Endothelial cell of umbilical vein (primary cell): Measurements from ENCODE around the gene MAPKAPK2. TPM values are rescaled to one million over a fixed set of nuclear protein-coding genes. Genes with fewer than 3 reads are reported as not detected.

ENCODE experiments used
- BruUV-seq: library from RNA; stranded (reverse); fragments of 400-500 nt; replicated peaks from 2 replicates; lab custom pipeline; 2021; lab: Mats Ljungman, UMichigan
- CTCF ChIA-PET: fragments of 300-600, 350-600 bp; sonication (Branson Sonifier 250); formaldehyde crosslinking; loops from one replicate; lab custom pipeline; 2021; ENCODE audit warnings: antibody characterized with exemption, inconsistent platforms; lab: Charles Lee
- POLR2A ChIA-PET: fragments of 300-600, 350-600 bp; sonication (Branson Sonifier 250); formaldehyde crosslinking; loops from one replicate; lab custom pipeline; 2021; ENCODE audit warnings: antibody characterized with exemption, inconsistent platforms; lab: Charles Lee
- DNase-seq: peaks from one replicate; pipeline ENCODE4 v3.0.0-alpha.2; 2011; ENCODE audit warnings: low read depth, low spot score
- FAIRE-seq: peaks from 2 replicates; lab custom pipeline; 2011; peaks lifted over from hg19 to GRCh38; lab: Jason Lieb, UNC
- H2AFZ ChIP-seq: 2 replicates; pipeline ENCODE4 v1.6.0; 2012; ENCODE audit warnings: low read depth, low read length, control low read depth, inconsistent platforms
- H3K27ac ChIP-seq: 2 replicates; pipeline ENCODE4 v1.5.1; 2011; ENCODE audit warnings: low read depth, mild to moderate bottlenecking, control low read depth, low read length, moderate library complexity; ENCODE audit not compliant: insufficient read depth
- H3K27me3 ChIP-seq, 2 experiments: 2 replicates each; pipeline versions ENCODE4 v1.6.0 to v1.6.1; 2011; ENCODE audit warnings: low read length in 2 of 2, mixed read lengths in 1 of 2; ENCODE audit not compliant: control insufficient read depth in 2 of 2, insufficient read depth in 2 of 2
- H3K36me3 ChIP-seq, 2 experiments: 2 replicates in 1 of 2; 3 replicates in 1 of 2; pipeline ENCODE4 v1.5.1; 2011; ENCODE audit warnings: low read length in 2 of 2, mild to moderate bottlenecking in 1 of 2, moderate library complexity in 1 of 2; ENCODE audit not compliant: control insufficient read depth in 2 of 2, insufficient read depth in 2 of 2; ENCODE audit errors: extremely low read depth in 1 of 2
- H3K4me1 ChIP-seq: 3 replicates; pipeline ENCODE4 v1.5.1; 2011; ENCODE audit warnings: mild to moderate bottlenecking, low read length; ENCODE audit not compliant: control insufficient read depth, insufficient read depth; ENCODE audit errors: extremely low read depth
- H3K4me2 ChIP-seq: 2 replicates; pipeline ENCODE4 v1.6.1; 2011; ENCODE audit warnings: low read length, control low read depth, mixed read lengths; ENCODE audit not compliant: insufficient read depth
- H3K4me3 ChIP-seq, 3 experiments: fragments of 200-600 bp in 1 of 3; sonication (generic), shearing (Covaris generic) in 1 of 3; replicated peaks in 1 of 3; 2 replicates each; pipeline ENCODE4 v1.5.1; 2011 to 2016; ENCODE audit warnings: control low read depth in 3 of 3, low read length in 3 of 3, mild to moderate bottlenecking in 2 of 3, inconsistent platforms in 1 of 3, low read depth in 1 of 3, moderate library complexity in 1 of 3; ENCODE audit not compliant: insufficient read depth in 1 of 3
- H3K79me2 ChIP-seq: 2 replicates; pipeline ENCODE4 v1.6.0; 2012; ENCODE audit warnings: low read length, inconsistent platforms; ENCODE audit not compliant: control insufficient read depth, insufficient read depth
- H3K9ac ChIP-seq: replicated peaks from 2 replicates; pipeline ENCODE3; 2011; ENCODE audit warnings: low read length, control low read depth; ENCODE audit not compliant: insufficient read depth; ENCODE audit errors: extremely low read depth
- H3K9me1 ChIP-seq: replicated peaks from 3 replicates; pipeline ENCODE4 v1.6.0; 2011; ENCODE audit warnings: mild to moderate bottlenecking, low read length; ENCODE audit not compliant: control insufficient read depth, insufficient read depth; ENCODE audit errors: extremely low read depth
- H3K9me3 ChIP-seq: replicated peaks from 2 replicates; pipeline ENCODE4 v1.5.1; 2012; ENCODE audit warnings: low read length, inconsistent platforms; ENCODE audit not compliant: control insufficient read depth, insufficient read depth
- H4K20me1 ChIP-seq: replicated peaks from 2 replicates; pipeline ENCODE3; 2011; ENCODE audit warnings: mild to moderate bottlenecking, low read length; ENCODE audit not compliant: control insufficient read depth, insufficient read depth; ENCODE audit errors: extremely low read depth
- CTCF ChIP-seq, 2 donors: IDR thresholded peaks; 1 replicate in 1 of 2; 2 replicates in 1 of 2; pipeline ENCODE4 v1.5.1; 2011; ENCODE audit warnings: low read length in 2 of 2, mild to moderate bottlenecking in 2 of 2, moderate library complexity in 2 of 2, control low read depth in 1 of 2, inconsistent platforms in 1 of 2, low read depth in 1 of 2; ENCODE audit not compliant: insufficient read depth in 1 of 2; ENCODE audit errors: extremely low read depth in 1 of 2
- EZH2 ChIP-seq: IDR thresholded peaks from 2 replicates; pipeline ENCODE4 v1.6.1; 2012; ENCODE audit warnings: borderline replicate concordance, low read depth, mild to moderate bottlenecking, moderate library complexity, low read length, inconsistent platforms; ENCODE audit not compliant: severe bottlenecking
- FOS ChIP-seq: IDR thresholded peaks from 2 replicates; pipeline ENCODE4 v1.6.1; 2011; ENCODE audit warnings: mild to moderate bottlenecking, low read length, moderate library complexity, borderline replicate concordance; ENCODE audit not compliant: insufficient read depth
- GATA2 ChIP-seq: IDR thresholded peaks from 2 replicates; pipeline ENCODE4 v1.7.0; 2011; ENCODE audit warnings: low read depth, mild to moderate bottlenecking, moderate library complexity, mixed read lengths, low read length; ENCODE audit not compliant: insufficient read length, insufficient read depth
- JUN ChIP-seq: IDR thresholded peaks from 2 replicates; pipeline ENCODE4 v1.6.1; 2011; ENCODE audit warnings: borderline replicate concordance, low read depth; ENCODE audit not compliant: insufficient read length, insufficient read depth
- MAX ChIP-seq: IDR thresholded peaks from 2 replicates; pipeline ENCODE4 v1.6.1; 2011; ENCODE audit not compliant: insufficient read depth, insufficient read length
- MYC ChIP-seq: IDR thresholded peaks from one replicate; pipeline ENCODE4 v1.6.1; 2011; ENCODE audit warnings: mild to moderate bottlenecking, low read depth, low read length
- POLR2A ChIP-seq: IDR thresholded peaks from 2 replicates; pipeline ENCODE4 v1.6.1; 2012; ENCODE audit warnings: low read depth, mild to moderate bottlenecking, control low read depth, low read length
- POLR2AphosphoS5 ChIP-seq: IDR thresholded peaks from 2 replicates; pipeline ENCODE4 v1.6.1; 2012; ENCODE audit warnings: low read depth, mild to moderate bottlenecking, control low read depth, low read length, moderate library complexity; ENCODE audit not compliant: insufficient read depth
- dilution Hi-C: fragments of 300-500 bp; cut with MboI; formaldehyde crosslinking; loops from one replicate; pipeline ENCODE4 v1.15.0; 2019; ENCODE audit warnings: low sequenced_read_pairs; ENCODE audit not compliant: extremely low pct_ligation_motif_present
- intact Hi-C: fragments of 100-400 bp; cut with micrococcal nuclease; formaldehyde crosslinking; loops from one replicate; pipeline ENCODE4 v1.10.0; 2022
- polyA plus RNA-seq, 4 experiments: library from polyadenylated mRNA; depleted of rRNA in 3 of 4; stranded (reverse) in 3 of 4; unstranded in 1 of 4; fragments of >200 nt; gene quantifications; 2 replicates each; pipeline versions ENCODE4 v1.2.1 to v1.2.3, GENCODE V29; 2011 to 2012; ENCODE audit warnings: missing spikeins in 1 of 4
- total RNA-seq: library from RNA; stranded (reverse); gene quantifications from 2 replicates; pipeline ENCODE4 v1.2.3, GENCODE V29; 2021

The MAPKAPK2 gene
- total and polyA plus RNA-seq, 2 donors (not counting 3 experiments of a cell fraction or from before 2014, with no cell fraction given), result 52.9 to 69.1 TPM

GRCh38 chr1:206678490-206678889 lies 6.2 kb upstream of the MAPKAPK2 start:
- Histone ChIP-seq H4K20me1 (no peaks in the 10 kb centered on the region), H3K36me3 (no peaks in the 10 kb centered on the region), H3K79me2 (no peaks in the 10 kb centered on the region), H3K4me2 (no peak overlapping the region), H3K27me3 (peaks cover 32 to 45% of the 10 kb centered on the region in 2 experiments), H3K9ac (no peak overlapping the region), H3K4me1 (no peaks in the 10 kb centered on the region), H3K27ac (no peak overlapping the region), H3K9me3 (no peaks in the 10 kb centered on the region), H3K9me1 (no peaks in the 10 kb centered on the region), H2AFZ (no peak overlapping the region), H3K4me3 (no peak overlapping the region)
- dilution Hi-C loops (no loop called here), intact Hi-C loops (no loop called here)
- FAIRE-seq (no peak), DNase-seq (no peak)
- no TSS peak for BruUV-seq
- POLR2A ChIA-PET, result no interaction called here
- CTCF ChIA-PET, result no interaction called here
- TF ChIP-seq POLR2A, result no peak
- TF ChIP-seq GATA2, result no peak
- TF ChIP-seq POLR2AphosphoS5, result no peak
- no peak for TF ChIP-seq MAX
- TF ChIP-seq EZH2, result no peak
- no peak for TF ChIP-seq JUN
- no peak for TF ChIP-seq CTCF (IDR thresholded peaks at IDR 0.05; ENCODE audit: extremely low read depth in 1 of 2, insufficient read depth in 1 of 2, low read depth in 1 of 2, low read length in 2 of 2)
- no peak for TF ChIP-seq FOS
- TF ChIP-seq MYC, result no peak
